ENCODE results near the gene C12orf75.

Gene C12orf75

GRCh38 chr12:105420046-105420445 lies 89.6 kb downstream of the C12orf75 start:
- DNase-seq, result no peak

DNA sequence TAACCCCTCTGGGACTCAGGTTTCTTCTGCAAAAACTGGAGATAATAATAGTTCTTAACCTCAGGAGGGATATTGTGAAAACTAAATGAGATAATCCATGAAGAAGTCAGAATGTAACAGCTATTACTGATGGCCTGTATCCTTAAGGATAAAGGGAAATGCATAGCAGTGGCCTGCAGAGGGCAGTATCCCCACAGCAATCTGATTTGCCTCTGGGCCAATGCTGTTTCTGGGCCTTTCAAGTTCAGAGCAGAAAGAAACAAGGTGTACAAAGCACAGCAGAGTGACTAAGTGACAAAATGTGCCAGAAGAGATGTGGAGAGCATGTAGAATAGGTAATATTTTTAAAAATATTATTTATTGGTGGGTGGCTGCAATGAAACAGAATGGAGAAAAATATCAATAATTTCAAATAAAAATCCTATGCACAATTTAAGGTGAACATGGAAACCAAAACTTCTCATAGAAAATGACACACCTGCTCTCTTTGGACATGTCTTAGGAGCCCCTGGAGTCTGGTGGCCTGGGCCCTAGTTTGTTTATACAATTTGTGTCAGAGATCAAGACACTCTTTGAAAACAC lies 90.3 kb downstream of the C12orf75 start:
- peak; percentile 49 to 62 for DNase-seq
